HepG2 (cell line): ENCODE results near the gene P2RY2. TPM values are rescaled to one million over a fixed set of nuclear protein-coding genes. Genes with fewer than 3 reads are reported as not detected.

Experiments
- ATF4 ChIP-seq, 2 experiments: fragments of 450-650 bp in 1 of 2; sonication (generic) in 1 of 2; formaldehyde crosslinking; IDR thresholded peaks; 2 replicates each; pipeline versions ENCODE4 v1.5.0 to v1.8.0; 2020 to 2022; ENCODE audit warnings: mild to moderate bottlenecking in 1 of 2, missing genetic modification reagents in 1 of 2
- FOXP4 ChIP-seq: sonication (generic); formaldehyde crosslinking; IDR thresholded peaks from 2 replicates; pipeline ENCODE4 v1.4.0; 2020; ENCODE audit warnings: missing genetic modification reagents
- NFKBIZ ChIP-seq: IDR thresholded peaks from 2 replicates; pipeline ENCODE4 v1.6.1; 2018; ENCODE audit warnings: missing genetic modification reagents, missing compliant biosample characterization
- PAXIP1 ChIP-seq: sonication (generic); formaldehyde crosslinking; conservative IDR thresholded peaks from 2 replicates; pipeline ENCODE4 v1.4.0; 2020; ENCODE audit warnings: mild to moderate bottlenecking, missing genetic modification reagents, moderate library complexity
- TEF ChIP-seq: sonication (generic); formaldehyde crosslinking; IDR thresholded peaks from 2 replicates; pipeline ENCODE4 v1.5.0; 2020; ENCODE audit warnings: missing genetic modification reagents
- ZFP90 ChIP-seq: sonication (generic); formaldehyde crosslinking; IDR thresholded peaks from 2 replicates; pipeline ENCODE4 v1.8.0; 2022; ENCODE audit warnings: missing genetic modification reagents, mild to moderate bottlenecking, inconsistent platforms, borderline replicate concordance
- ZMAT5 ChIP-seq: sonication (generic); formaldehyde crosslinking; IDR thresholded peaks from 2 replicates; pipeline ENCODE4 v1.5.0; 2020; ENCODE audit warnings: mild to moderate bottlenecking, low read depth, missing genetic modification reagents, borderline replicate concordance
- ZNF646 ChIP-seq: sonication (generic); formaldehyde crosslinking; IDR thresholded peaks from 2 replicates; pipeline ENCODE4 v1.9.0; 2021; ENCODE audit warnings: mild to moderate bottlenecking, missing genetic modification reagents
- polyA plus RNA-seq, 8 experiments: library from polyadenylated mRNA; depleted of rRNA in 3 of 8; stranded (reverse) in 7 of 8; unstranded in 1 of 8; fragments of >200 nt; fragmentation: Illumina TruSeq in 4 of 8; extraction: Trizol in 4 of 8; gene quantifications; 2 replicates each; pipeline versions ENCODE4 v1.2.1 to v1.2.3, GENCODE V29; 2011 to 2016; ENCODE audit warnings: low read depth in 4 of 8, missing spikeins in 1 of 8, mixed read lengths in 1 of 8; ENCODE audit not compliant: insufficient read depth in 1 of 8
- total RNA-seq, 5 experiments: library from RNA; depleted of rRNA; stranded (reverse); fragments of >200 nt; fragmentation: Illumina TruSeq; extraction: Trizol; gene quantifications; 2 replicates each; pipeline ENCODE4 v1.2.3, GENCODE V29; 2016; ENCODE audit warnings: low read depth in 1 of 5

Gene P2RY2
- total and polyA plus RNA-seq, 2 of the 13 experiments (the other 11 are each of a cell fraction or from before 2014, with no cell fraction given) = 0.95 to 3.1 TPM

GRCh38 chr11:73237471-73238290 is 19.6 kb downstream of the P2RY2 start (continued):
- TF ChIP-seq ATF4 (CRISPR knock-in tag; IDR thresholded peaks at IDR 0.05) (0 out of 4 replicates have a peak, but pooled peaks of 1 of the 2 experiments have one; percentile 34), ZFP90 (CRISPR knock-in tag) (no peak), TEF (0 out of 2 replicates have a peak, but pooled peaks have one; percentile 33), PAXIP1 (CRISPR knock-in tag) (peak; percentile 85), ZMAT5 (no peak), FOXP4 (peak; percentile 84), NFKBIZ (0 out of 2 replicates have a peak, but pooled peaks have one; percentile 45), ZNF646 (no peak)
